Stimulated activated CD4-positive, alpha-beta T cell treated with anti-CD3 and anti-CD28 coated beads, Interleukin-12 subunit alpha, Interleukin-12 subunit beta, amount 100 ng/mL, for 24 hours (primary cell): ENCODE data around the gene CMIP.
A peak's percentile ranks its signal among the peaks of the same experiment; 100 is the strongest.
"Not testable (repeated sequence)": the region's sequence is repeated elsewhere in the genome, so short reads cannot be mapped to it uniquely, and the experiment has no call there.

ENCODE experiments used
- DNase-seq, 2 experiments: peaks; one replicate each; pipeline ENCODE4 v3.0.0-alpha.2; 2020; ENCODE audit warnings: low read depth in 2 of 2

CMIP gene

DNA sequence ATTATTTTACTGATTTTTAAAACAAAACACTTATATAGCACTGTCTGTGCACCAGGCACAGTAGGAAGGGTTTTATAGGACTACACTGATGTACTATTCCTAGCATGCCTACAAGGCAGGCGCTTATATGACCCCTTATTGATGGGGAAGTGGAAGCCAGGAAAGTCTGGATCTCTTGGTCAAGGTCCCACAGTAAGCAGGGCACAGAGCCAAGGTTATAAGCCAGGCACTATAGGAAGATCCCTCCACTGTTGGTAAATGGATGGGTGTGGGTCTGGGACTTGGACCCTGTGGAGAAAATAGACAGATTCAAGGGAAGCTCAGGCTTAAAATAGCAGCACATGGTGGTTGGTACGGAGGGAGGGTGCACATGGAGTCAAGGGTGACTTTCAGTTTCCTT lies 275.4 kb downstream of the CMIP start:
- DNase-seq, result no peak

DNA sequence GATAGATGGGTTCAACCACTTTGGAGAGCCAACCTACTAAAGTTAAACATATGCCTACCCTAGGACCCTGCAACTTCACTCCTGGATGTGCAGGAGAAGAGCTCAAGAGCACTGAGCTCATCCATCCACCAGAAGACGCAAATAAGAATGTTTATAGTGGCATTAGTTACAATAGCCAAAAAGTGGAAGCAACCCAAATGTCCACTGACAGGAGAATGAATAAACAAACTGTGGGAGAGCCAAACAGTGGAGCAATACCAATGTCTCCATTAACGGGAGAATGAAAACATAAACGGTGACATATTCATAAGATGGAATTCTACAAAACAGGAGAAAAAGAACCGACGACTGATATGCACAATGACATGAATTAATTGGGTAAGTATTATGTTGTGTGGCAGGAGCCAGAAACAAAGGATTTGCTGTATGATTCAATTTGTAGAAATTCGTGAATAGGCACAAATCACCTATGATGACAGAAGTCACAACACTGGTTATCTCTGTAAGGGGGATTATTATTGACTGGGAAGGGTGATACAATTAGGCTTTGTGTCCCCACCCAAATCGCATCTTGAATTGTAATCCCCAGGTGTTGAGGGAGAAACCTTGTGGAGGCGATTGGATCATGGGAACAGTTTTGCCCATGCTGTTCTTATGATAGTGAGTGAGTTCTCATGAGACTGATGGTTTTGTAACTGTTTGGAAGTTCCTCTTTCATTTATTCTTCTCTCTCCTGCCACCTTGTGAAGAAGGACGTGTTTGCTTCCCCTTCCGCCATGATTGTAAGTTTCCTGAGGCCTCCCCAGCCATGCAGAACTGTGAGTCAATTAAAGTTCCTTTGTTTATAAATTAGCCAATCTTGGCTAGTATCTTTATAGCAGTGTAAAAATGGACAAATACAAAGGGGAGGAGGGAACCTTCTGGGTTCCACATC lies 276.6 kb downstream of the CMIP start:
- DNase-seq, result no peak

DNA sequence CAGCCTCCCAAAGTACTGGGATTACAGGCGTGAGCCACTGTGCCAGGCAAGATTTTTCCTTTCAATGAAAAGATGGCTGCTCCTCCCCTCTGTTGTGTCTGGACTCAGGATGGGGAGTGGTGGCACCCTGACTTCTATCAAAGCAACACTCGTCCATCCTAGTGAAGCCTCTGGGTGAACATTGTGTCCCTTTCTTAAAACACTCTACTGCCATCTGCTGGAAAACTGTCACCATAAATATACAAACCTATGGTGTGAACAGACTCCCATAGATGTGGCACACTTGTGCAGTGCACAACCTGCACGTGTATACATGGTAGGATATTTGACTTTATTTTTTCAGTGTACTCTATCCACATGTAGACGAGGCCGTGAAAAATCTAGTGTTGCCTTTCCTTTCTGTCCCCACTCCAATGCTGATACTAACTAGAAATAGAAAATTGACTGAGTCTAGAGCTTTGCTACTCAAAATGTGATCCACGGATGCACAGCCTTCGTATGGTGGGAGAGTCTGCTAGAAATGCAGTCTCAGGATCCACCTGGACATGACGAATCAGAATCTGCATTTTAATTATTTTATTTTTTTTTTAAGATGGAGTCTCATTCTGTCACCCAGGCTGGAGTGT lies 278.6 kb downstream of the CMIP start:
- DNase-seq, result no peak

DNA sequence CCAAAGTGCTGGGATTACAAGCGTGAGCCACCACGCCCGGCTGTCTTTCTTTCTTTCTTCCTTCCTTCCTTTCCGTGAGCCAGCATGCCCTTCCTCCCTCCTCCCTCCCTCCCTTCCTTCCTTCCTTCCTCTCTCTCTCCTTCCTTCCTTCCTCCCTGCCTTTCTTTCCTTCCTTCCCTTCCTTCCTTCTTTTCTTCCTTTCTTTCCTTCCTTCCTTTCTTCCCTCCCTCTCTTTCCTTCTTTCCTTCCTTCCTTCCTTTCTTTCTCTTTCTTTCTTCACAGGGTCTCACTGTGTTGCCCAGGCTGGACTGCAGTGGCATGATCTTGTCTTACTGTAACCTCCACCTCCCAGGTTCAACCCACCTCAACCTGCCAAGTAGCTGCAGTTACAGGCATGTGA lies 283.8 kb downstream of the CMIP start:
- no peak for DNase-seq

DNA sequence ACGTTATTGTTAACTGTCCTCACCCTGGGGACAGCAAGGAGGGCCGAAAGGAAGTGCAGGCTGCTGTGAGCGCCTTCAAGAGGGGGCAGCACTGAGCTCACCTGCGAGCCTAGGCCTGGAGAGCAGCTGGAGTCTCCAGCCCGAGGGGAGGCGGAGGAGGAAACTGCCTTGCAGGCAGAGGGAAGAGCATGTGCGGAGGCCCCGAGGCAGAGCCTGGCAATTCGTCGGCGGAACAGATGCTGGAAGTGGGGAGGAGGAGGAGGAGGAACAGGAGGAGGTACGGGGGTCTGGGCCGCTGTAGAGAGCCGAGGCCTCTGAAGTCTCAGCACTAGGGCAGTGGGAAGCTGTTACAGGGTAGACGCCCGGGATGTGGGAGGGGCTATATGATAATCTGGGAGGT lies 284.8 kb downstream of the CMIP start:
- no peak for DNase-seq

DNA sequence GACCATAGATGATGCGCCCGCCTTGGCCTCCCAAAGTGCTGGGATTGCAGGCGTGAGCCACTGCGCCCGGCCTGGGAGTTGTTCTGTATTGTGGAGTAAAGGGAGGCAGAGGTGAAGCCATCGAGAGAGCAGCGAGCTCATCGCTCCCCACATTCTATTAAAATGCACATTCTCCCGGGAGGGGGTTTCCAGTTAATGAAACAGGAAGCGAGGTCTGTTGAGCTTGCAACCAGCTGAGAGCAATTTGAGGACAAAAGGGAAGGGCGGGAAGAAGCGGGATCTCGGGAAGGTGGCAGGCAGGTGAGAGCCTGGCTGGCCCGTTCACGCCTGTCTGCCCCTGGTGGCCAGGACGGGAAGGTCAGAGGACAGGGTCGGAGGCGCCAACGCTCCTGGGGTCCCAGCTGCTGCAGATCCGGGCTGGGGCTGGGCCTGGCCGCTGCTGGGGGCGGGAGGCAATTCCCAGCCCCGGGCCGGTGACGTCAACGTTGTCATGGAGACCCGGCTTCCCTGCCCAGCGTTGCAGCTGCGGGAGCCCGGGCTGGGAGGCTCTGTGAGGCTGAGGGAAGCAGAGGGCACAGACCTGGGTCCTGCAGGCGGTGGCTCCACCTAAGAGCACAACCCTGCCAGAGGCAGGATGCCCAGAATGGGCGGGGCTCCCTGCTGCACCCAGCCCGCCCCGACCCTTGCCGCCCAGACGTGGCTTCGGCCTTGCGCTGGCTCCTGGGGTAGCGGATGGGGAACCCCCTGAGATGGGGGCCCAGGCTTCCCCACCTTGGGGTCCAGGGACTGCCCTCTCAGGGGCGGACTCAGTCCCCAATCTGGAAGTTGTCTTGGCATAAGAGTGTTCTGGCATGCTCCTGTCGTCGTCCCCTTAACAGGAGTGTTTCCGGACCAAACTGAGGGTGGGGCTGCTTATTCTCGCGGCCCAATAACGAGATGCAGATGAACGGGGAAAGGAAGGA lies 285.8 kb downstream of the CMIP start:
- peak in 1 of 2 experiments; percentile 58 for DNase-seq

DNA sequence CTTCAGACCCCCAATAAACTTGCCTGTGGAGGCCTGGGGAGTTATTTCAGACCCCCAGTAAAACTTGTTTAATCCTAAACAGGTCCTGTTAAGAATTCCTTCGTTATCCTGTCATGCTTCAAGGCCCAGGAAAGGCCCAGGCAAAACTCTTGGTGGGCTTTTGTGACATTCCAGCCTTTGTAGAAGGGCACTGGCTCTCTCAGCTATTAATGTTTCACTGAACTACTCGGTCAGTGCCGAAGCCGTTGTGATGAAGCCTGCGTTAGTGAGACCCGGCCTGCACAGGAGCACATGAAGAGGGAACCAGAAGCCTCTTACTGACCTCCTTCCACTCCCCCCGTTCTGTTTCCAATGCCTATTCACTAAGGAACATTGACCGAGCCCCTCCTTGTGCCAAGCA lies 287.0 kb downstream of the CMIP start:
- DNase-seq, result no peak

DNA sequence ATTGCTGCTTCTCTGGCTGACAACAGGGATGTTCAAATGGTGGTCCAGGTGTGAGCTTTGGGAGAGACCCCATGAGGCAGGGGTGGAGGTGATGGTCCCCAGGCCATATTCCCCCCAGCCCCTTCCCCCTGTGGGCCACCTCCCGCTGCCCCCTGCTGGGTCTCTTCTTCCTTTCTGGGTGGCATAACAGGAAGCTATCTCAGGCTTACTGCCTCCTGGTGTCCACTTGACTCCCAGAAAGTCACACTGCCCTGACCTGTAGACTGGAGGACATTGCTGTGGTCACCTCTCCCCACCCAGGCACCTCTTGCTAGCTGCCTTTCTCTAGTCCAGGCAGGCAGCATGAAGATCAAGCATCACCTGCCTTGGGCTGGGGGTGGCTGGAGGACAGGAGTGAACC lies 288.1 kb downstream of the CMIP start:
- DNase-seq, result no peak

DNA sequence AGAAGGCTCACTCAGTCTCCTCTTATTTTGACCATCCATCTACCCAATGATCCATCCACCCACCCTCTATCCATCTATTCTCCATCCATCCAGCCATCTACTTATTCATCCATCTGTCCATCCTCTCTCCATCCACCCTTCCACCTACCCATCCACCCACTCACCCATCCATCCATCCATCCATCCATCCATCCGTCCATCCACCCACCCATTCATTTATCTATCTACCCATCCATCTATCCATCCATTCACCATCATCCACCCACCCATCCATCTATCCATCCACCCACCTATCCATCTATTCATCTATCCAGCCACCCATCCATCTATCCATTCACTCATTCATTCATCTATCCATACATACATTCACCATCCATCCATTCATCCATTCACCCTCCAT lies 288.7 kb downstream of the CMIP start:
- DNase-seq, result no peak

DNA sequence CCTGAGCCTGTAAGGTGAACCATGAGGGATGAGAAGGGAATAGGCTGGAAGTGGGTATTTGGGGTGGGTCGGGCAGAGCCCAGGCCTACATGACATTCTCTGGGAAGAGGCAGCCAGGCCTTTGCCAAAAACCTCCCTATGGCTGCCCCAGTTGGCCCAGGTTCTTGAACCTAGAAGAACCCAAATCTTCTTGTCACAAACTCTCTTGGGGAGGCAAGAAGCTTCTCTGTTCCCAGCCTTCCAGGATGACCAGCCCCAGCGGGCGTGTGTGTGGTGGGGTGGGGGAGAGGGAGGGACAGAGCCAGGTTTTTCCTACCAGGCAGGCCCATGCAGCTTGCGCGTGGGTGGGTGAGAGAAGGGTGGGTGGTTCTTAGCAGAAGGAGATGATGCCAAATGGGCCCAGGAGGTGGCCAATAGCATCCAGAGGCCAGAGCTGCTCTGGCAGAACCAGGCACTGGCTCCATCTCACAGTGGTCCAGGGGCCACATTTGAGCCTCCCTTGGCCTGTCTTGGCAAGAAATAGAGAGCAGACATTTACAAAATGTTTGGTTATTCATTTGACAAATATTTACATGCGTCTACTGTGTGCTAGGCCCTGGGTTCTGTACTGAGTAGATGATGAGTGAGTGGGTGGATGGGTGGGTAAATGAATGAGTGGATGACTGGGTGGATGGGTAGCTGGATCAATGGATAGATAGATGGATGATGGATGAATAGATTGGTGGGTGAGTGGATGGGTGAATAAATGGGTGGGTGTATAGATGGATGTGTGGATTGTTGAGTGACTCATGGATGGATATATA lies 290.2 kb downstream of the CMIP start:
- no peak for DNase-seq

DNA sequence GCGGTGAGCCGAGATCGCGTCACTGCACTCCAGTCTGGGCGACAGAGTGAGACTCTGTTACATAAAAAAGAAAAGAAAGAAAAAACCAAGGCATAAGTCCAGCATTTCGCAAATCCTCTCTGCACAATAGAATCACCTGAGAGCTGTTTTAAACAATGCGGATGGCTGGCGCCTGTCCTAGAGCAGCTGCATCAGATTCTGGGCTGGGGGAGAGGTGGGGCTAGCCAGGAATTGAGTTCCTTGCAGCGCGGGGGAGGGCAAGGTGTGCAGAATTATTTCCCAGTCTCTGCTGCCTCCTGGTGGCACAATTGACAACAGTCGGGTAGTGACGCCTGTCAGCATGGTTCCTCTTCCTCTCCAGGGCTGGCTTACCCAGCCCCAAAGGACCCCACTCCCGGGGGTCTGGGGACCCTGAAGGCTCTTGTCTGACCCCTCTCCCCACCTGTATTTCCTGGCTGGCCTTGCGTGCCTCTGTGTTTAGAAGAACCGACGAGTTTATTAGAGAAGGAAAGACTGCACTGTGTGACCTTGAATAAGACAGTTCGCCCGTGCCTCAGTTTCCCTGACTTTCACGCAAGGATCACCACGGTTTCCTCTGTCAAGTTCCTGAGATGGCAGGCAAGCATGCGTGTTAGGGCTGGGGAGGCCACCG lies 293.4 kb downstream of the CMIP start:
- peak; percentile 64 to 82 for DNase-seq

DNA sequence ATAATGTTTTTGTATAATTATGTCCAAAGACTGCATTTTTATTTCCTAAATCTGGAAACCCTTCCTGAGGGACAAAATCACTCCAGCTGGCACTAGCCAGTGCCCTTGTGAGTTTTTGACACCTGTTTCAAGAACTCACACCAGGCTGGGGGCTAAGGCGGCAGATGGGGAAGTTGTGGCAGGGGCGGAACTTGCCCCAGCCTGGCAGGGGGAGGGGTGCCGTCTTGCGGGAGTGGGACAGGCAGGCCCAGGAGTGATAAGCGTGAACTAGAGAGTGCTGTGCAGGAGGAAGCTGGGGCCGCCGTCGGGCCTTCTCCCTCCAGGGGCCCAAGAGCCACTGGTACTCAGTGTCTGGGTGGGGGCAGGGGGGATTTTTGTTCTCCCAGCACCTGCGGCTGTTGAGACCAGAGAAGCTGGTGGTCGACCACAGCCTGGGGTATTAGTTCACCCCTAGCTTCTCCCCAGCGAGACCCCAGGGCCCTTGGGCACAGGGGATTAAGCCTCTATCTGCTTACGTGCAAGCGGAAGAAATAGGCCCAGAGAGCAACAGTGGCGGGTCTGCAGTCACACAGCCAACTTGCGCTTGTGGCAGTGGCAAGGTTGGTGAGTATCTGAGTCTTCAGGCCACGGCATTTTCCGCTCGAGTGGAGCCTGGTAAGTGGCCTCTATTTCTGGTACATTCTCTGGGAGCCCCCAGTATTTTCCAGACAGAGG lies 294.3 kb downstream of the CMIP start:
- DNase-seq, result no peak

DNA sequence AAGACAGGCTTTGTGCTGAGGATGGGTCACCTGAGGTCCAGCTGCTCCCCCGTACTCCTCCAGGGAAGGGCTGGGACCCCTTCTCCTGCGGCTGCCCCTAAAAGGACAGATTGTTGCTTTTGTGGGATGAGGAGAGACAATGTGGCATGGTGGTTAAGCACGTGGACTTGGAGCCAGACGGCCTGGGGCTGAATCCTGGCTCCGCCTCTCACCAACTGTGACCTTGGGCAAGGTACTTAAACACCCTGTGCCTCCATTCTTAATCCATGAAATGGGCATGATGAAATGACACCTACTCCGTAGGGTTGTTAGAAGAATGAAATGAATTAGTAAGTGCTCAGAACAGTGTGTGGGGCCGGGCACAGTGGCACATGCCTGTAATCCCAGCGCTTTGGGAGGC lies 294.9 kb downstream of the CMIP start:
- DNase-seq, result no peak

DNA sequence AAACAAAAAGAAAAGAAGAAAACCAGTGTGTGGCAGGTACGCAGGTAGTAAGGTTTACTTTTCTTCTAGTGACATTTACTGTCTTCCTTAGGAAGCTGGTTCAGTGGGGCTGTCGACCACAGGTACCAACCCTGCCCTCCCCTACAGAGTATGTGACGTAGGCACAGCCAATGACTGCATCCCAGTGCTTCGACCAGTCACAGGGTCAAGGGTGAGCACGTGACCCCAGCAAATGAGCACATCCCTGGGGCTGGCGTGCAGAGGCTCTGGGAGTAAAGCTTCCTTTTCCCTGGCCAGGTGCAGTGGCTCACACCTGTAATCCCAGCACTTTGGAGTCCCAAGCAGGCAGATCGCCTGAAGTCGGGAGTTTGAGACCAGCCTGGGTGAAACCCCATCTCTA lies 295.6 kb downstream of the CMIP start:
- DNase-seq, result no peak

DNA sequence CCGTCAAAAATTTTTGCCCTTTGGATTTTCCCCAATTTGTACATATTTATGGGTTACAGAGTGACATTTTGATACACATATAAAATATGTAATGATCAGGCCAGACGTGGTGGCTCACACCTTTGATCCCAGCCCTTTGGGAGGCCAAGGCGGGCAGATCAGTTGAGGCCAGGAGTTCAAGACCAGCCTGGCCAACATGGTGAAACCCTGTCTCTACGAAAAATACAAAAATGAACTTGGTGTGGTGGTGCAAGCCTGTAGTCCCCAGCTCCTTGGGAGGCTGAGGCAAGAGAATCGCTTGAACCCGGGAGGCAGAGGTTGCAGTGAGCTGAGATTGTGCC lies 296.8 kb downstream of the CMIP start:
- not testable (repeated sequence) for DNase-seq

DNA sequence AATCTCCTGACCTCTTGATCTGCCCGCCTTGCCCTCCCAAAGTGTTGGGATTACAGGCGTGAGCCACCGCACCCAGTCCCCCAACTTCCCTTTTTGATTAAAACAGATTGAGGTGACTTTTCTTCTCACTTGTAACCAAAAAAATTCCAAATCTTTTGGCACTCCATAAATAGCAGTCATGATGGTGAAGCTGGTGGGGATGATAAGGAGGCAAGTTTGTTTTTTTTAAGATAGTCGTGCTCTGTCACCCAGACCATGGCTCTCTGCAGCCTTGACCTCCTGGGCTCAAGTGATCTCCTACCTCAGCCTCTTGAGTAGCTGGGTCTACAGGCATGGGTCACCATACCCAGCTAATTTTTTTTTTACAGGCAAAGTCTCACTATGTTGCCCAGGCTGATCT lies 299.8 kb downstream of the CMIP start:
- no peak for DNase-seq

DNA sequence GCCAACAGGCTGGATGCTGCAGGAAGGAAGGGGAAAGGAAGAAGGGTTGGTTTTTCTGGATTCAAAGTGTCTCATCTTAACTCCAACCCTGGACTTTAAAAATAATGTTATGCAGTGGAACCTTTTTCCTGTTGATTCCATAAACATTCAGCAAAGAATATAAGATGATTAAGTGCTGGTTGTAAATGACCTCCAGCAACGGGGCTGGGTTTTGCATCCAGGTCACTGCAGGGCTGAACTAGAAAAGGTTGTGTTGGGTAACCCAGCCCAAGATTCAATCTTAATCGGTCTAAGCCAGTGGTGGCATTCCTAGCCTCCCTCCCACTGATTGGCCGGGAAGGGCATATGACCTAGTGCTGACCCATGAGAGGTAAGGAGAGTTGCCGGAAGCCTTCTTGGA lies 300.3 kb downstream of the CMIP start:
- no peak for DNase-seq

DNA sequence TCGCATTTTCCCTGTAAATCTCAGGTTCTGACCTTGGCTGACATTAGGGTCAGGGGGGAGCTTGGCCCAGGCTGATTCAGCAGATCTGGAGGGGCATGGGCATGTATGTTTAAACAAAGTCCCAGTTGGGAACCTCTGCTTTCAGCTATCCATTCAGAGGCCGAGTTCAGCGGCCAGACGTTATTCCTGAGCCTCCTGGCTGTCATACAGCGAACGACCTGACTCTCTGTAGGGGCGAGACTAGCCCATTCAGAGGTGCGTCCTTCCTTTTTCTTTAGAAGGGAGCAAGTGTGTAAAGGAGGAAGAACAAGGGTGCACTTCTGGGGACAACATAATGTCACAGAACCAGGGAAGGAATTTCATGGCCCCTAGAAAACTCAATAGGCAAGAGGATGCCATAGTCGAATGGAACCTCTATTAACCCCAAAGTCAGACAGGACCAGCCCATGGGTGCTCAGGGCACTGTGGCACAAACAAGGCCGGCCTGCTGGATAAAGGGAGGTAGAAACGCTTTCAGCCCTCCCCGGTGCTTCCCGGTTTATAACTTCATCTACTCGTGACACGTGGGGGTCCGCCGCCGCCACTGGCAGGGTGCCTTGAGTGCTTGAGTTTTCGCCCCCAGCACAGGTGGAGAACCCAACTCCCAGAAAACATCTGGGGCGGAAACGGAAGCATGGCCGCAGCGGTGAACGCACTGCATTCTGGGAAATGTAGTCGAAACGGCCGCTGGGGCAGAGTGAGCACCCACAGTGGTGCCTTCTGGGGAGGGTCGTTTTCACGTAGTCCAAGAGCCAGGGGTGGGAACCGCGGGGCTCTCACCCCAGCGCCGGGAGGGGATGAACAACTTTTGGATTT lies 301.3 kb downstream of the CMIP start:
- peak; percentile 67 to 68 for DNase-seq

DNA sequence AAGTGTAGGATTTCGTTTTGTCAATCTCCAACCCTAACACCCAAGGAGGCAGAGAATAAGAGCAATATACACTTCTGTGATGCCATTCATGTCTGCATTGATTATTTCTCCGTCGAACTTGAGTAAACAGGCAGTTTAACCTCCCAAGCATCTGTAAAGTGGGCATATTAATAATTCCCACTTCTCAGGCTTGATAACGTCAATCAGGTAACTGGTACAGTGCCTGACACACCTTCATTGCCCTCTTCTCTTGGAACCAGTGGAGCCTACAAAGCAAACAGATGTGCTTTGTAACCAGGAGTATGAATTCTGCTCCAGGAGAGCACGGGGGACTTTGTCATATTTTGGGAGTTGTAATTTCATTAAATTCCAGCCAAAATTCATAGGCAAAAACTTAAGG lies 302.0 kb downstream of the CMIP start:
- DNase-seq, result no peak
